HG02973 (cell line): Measurements from ENCODE around the gene FBP1.

Experiments used
- ATAC-seq: cut with Tn5 transposase; IDR thresholded peaks from one replicate; pipeline ENCODE4 v1.9.1; 2021; ENCODE audit warnings: moderate library complexity; ENCODE audit not compliant: unreplicated experiment

Gene FBP1

GRCh38 chr9:94639061-94639998, at the start of gene FBP1:
FBP1 (minus strand) TSS chr9:94639518; CDS start chr9:94639310, 208 bp downstream.
- ATAC-seq = peak; percentile 48

- ATAC-seq = no peak
These were observed 48.1 kb upstream of the FBP1 start for GRCh38 chr9:94687451-94687850.

GRCh38 chr9:94685359-94685758, 46.0 kb upstream of the FBP1 start:
- ATAC-seq = no peak

- ATAC-seq = no peak
These were observed 42.2 kb upstream of the FBP1 start for GRCh38 chr9:94681508-94681907.

- no peak for ATAC-seq
These were observed 41.3 kb upstream of the FBP1 start for GRCh38 chr9:94680621-94681020.

GRCh38 chr9:94680020-94680419, 40.7 kb upstream of the FBP1 start:
- no peak for ATAC-seq

GRCh38 chr9:94679587-94679986, 40.3 kb upstream of the FBP1 start:
- no peak for ATAC-seq

- ATAC-seq = no peak
These were observed 38.6 kb upstream of the FBP1 start for GRCh38 chr9:94677929-94678328.

- no peak for ATAC-seq
These were observed 37.3 kb upstream of the FBP1 start for GRCh38 chr9:94676446-94677131.

GRCh38 chr9:94675008-94675881, 35.9 kb upstream of the FBP1 start:
- no peak for ATAC-seq

- ATAC-seq = no peak
These were observed 33.6 kb upstream of the FBP1 start for GRCh38 chr9:94672811-94673487.

- no peak for ATAC-seq
These were observed 29.8 kb upstream of the FBP1 start for GRCh38 chr9:94668928-94669729.

- no peak for ATAC-seq
These were observed 29.2 kb upstream of the FBP1 start for GRCh38 chr9:94668418-94668927.

GRCh38 chr9:94666364-94667099, 27.2 kb upstream of the FBP1 start:
- ATAC-seq = no peak

GRCh38 chr9:94665613-94666012, 26.3 kb upstream of the FBP1 start:
- ATAC-seq = no peak

GRCh38 chr9:94664801-94665200, 25.5 kb upstream of the FBP1 start:
- no peak for ATAC-seq

GRCh38 chr9:94663640-94664039, 24.3 kb upstream of the FBP1 start:
- ATAC-seq = no peak

GRCh38 chr9:94663140-94663539, 23.8 kb upstream of the FBP1 start:
- ATAC-seq = no peak
